Daoy (cell line): ENCODE results near the gene PAK4. TPM values are rescaled to one million over a fixed set of nuclear protein-coding genes. Genes with fewer than 3 reads are reported as not detected.

Source experiments
- DNase-seq: peaks from one replicate; pipeline ENCODE4 v3.0.0-alpha.2; 2015; ENCODE audit warnings: low read depth
- total RNA-seq: library from RNA; depleted of rRNA; stranded (reverse); fragments of >200 nt; shearing (Covaris generic); gene quantifications from 2 replicates; pipeline ENCODE4 v1.2.3, GENCODE V29; 2014

The PAK4 gene
- total RNA-seq, 1 experiment from 2014 or later = 9.8 TPM

DNA sequence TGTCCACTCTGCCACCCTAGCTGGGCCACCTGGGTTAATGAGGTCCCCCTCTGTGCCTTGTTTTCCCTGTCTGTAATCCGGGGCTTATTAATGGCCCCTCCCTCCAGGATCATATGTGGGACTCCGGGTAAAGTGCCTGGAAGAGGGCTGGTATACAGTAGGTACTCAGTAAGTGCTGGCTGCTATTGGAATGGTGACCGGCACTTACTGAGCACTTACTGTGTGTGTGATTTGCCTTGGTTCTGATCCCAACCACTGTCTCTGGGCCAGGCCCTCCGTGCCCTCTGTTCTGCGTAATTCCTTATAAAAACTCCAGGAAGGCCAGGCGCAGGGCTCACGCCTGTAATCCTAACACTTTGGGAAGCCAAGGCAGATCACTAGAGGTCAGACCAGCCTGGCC is 40.3 kb downstream of the PAK4 start:
- DNase-seq = no peak

- no peak for DNase-seq
These were observed 41.2 kb downstream of the PAK4 start for GRCh38 chr19:39166571-39167391.

DNA sequence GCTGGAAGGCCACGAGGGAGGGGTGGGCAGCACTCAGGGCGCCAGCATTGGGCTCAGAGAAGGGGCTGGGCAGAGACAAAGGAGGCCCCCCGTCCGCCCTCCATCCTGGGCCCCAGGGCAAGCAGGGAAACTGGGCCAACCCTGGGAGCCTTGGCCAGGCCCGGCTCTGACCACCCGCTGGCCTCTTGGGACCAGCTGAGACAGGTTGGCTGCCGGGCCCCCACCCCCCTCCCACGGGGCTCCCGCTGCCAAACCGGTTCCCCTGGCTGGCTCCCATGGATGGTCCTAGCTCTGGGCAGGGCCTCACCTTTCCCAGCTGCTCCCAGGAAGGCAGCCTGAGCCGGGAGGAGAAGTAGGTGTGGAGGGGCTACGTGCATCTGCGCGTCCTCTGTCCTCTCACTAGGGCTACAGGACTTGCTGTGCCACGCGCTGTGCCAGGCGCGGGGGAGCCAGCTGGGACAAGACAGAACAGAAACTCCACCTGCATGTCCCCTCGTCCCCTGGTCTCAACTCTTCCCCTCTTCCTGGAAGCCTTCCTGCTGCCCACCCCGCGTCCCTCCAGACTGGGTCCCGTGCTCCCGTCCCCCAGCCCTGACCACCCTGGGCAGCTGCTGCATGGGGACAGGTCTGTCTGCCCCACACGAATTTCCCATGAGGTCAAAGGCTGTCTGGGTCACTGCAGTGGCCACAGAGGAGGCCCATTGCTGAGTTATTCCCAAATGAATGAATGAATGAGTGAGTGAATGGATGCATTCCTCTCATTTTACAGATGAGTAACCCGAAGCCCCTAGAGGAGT is 42.1 kb downstream of the PAK4 start:
- no peak for DNase-seq

DNA sequence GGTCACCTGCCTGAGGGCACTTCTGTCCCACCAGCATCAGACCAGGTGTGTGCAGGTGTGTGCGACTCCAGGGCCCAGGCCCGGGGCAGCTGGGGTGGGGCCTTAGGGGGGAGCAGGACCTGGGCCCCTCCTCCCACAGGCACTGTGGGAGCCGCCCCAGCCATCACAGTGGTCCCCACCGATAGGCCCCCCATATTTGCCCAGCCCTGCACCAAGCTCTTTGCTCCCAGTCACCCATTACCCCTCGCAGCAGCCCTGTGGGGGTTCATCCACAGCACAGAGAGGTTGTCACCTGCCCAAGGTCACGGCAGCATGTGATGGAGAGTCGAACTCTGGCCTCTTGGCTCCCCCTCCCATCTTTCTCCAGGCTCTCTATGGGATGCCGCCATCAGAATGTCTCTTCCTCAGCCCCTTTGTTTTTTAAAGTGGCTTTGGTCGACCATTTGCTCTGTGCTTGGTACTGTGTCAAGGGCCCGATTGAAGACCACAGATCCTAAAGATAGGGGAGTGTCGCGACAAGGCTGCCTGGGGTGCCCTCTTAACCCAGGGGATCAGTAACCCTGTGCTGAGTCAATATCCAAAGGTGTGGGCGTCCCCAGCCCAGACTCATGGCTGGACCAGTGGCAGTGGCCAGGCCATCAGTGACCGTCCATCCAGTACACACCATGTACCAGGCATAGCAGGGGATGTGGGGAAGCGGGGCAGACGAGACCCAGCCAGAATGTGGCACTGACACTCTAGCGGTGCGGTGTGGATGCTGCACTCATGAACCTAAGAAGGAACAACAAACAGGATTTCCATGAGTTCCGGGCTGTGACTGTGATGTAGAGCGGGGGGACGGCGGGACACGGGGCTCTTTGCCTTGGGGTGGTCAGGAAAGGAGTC is 42.9 kb downstream of the PAK4 start:
- DNase-seq = no peak

- no peak for DNase-seq
These were observed 43.7 kb downstream of the PAK4 start for GRCh38 chr19:39169143-39169810.

DNA sequence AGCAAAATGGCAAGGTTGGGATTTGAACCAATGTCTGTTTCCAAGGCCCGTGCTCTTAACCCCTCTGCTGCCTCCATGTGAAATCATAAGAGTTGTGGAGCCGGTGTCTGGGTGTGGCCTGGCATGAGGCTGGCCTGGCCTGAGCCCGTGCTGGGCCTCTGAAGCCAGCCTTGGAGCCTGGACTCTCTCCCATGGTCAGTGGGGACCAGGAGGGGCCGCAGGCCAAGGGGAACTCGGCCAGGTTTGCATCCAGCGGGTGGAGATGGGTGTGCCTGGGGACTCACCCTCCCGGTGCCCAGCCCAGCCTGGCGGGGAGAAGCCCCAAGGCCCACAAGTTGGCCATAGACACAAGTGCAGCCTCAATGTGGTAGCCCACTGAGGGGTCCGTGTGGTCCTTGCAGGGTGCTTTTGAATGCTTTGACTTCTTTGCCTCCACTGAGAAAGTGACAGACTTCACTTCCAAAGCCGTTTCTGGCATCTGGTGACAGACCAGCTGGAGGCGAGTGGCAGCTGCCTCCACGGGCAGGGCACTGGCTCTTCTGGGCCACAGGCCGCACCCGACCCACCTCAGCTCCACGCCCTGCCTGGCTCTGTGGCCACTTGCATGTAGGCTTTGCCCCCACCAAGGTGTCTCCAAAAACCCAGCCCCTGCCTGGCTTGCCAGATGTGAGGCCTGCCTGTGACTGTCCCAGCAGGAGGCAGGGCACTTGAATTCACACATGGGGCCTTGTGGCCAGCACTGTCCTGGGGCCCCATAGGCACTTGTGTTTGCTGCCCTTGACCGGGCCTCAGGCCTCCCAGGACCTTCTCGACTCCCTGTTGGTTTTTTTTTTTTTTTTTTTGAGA is 45.0 kb downstream of the PAK4 start:
- DNase-seq = no peak

- no peak for DNase-seq
These were observed 46.2 kb downstream of the PAK4 start for GRCh38 chr19:39171479-39172465.

- no peak for DNase-seq
These were observed 47.3 kb downstream of the PAK4 start for GRCh38 chr19:39172700-39173501.

DNA sequence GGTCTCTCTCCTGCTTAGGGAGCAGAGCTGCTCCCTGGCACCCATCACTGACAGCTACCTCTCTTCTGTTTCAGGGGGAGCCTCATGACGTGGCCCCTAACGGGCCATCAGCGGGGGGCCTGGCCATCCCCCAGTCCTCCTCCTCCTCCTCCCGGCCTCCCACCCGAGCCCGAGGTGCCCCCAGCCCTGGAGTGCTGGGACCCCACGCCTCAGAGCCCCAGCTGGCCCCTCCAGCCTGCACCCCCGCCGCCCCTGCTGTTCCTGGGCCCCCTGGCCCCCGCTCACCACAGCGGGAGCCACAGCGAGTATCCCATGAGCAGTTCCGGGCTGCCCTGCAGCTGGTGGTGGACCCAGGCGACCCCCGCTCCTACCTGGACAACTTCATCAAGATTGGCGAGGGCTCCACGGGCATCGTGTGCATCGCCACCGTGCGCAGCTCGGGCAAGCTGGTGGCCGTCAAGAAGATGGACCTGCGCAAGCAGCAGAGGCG is 48.0 kb downstream of the PAK4 start:
- DNase-seq = no peak

DNA sequence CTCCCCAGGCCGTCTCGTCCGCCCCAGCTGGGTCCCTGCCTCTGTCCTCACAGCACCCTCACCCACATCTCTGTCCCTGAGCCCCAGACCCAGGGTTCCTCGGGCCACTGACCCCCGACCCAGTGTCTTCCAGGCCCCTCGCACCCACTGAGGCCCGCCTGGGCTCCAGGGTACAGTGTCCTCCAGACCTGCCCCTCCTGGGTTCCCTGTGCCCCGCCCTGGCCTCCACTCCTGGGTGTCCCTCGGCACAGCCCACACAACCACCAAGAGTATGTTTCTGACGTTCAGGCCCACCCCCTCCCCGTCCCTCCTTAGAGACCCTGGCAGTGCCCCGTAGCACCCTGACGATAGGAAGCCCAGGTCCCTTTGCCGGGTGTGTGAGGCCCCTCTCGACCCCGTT is 48.6 kb downstream of the PAK4 start:
- no peak for DNase-seq

DNA sequence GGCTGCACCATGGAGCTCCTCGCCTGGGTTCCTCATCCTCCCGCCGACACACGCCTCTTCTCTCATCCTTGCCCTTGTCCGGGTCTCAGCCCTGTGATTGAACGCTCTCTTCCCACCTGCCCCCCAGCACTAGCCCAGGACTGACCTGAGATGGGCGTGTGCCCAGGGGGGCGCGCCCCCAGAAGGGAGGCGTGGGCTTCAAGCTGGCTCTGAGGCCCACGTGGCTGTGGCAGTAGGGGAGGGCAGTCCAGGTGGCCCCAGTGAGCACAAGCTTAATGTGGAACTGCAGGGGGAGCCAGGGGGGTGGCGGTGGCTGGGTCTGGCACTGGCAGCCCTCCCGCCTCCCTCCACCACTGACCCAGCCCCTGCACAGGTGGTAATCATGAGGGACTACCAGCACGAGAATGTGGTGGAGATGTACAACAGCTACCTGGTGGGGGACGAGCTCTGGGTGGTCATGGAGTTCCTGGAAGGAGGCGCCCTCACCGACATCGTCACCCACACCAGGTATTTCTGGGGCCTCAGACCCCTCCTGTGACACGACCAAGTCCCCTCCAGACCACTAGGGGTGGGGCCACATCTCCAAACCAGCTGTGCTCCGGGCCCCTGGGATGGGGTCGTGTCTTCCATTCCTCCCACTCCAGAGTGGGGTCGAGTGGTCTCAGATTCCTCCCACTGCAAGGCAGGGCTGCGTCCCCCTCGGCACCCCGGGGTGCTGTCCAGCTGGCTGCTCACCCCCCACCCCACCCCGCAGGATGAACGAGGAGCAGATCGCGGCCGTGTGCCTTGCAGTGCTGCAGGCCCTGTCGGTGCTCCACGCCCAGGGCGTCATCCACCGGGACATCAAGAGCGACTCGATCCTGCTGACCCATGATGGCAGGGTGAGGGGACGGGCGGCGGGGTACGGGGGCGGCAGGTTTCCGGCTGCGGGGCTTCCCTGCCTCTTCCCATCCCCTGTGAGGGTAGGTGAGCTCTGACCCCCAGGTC is 49.3 kb downstream of the PAK4 start:
- DNase-seq = no peak

DNA sequence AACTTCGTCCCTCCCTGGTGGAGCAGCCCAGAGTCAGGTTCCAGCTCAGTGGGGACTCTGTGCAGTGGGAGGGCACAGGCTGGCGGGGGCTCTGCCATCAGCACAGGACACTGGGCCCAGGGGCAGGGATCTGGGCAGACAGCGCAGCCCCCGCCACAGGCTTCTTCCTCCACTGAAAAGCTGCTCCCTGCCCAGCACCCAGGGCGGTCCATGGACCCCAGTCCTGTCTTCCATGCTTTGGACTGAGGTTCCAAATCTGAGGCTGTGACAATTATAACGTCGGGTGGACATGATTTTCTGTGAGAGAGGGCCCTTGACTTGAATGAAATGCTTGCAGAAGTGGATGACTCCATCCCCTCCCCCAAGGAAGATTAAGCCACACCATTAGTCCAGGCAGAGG is 50.0 kb downstream of the PAK4 start:
- DNase-seq = no peak

DNA sequence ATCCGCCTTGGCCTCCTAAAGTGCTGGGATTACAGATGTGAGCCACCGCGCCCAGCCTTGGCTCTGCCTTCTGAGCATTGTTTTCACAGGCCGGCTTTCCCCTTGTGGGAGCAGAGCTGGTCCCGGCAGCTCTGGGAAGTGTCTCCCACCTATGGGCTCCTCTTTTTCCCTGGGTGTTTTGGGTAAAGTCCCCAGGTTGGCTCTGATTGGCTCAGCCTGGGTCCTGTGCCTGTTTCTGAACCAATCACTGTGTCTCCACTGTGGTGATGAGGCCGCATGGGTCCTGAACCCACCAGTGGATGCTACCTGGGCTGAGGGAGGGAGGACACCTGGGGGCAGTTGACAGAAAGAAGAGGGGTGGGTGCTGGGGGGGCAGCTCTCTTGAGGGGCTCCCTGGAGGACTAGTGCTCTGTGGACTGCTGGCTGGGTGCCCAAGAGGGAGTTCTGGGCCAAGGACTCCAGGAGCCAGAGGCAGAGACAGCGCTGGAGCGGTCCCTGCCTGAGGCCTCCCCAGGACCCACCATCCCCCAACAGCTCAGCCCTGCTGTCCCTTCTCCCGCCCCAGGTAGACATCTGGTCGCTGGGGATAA is 51.6 kb downstream of the PAK4 start:
- DNase-seq = no peak

DNA sequence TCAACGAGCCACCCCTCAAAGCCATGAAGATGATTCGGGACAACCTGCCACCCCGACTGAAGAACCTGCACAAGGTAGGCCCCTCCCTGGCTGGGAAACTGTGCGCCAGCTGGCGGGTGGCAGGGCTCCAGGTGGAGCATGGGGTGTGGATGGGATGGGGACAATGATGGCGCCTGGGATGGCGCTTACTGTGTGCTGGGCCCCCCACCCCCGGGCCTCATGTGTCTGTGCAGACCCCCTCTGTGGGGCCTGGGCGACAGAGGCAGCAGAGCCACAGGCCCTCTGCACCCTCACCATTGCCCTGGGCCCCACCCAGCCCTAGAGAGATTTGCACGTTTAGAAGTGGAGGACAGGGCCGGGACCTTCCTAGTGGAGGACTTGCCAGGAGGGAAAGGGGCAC is 52.1 kb downstream of the PAK4 start:
- no peak for DNase-seq

- no peak for DNase-seq
These were observed 52.9 kb downstream of the PAK4 start for GRCh38 chr19:39178296-39179006.

GRCh38 chr19:39179754-39180153 is 54.2 kb downstream of the PAK4 start:
- no peak for DNase-seq
